ENCODE measurements around the gene ULBP2. TPM values are rescaled to one million over a fixed set of nuclear protein-coding genes. Genes with fewer than 3 reads are reported as not detected.

ULBP2 gene
- total RNA-seq, 1 donor, result 6.9 TPM

Other genes with a start within 250 kb of the ULBP2 start
- 20.6 and 25.9 TPM in 2 replicates for gene LATS1, start 223.9 kb upstream of the ULBP2 start, total RNA-seq
- 26.4 and 40.6 TPM in 2 replicates for gene NUP43, start 195.5 kb upstream of the ULBP2 start, total RNA-seq
- gene PCMT1, start 192.3 kb upstream of the ULBP2 start, total RNA-seq, result 112 and 126 TPM in 2 replicates
- 97.2 and 97.6 TPM in 2 replicates for gene LRP11, start 77.7 kb upstream of the ULBP2 start, total RNA-seq
- gene RAET1E, start 43.9 kb upstream of the ULBP2 start, total RNA-seq, result under 0.01 TPM in 1 of 2 replicates, not detected in the other
- 1.3 TPM in 2 replicates for gene RAET1G, start 18.9 kb upstream of the ULBP2 start, total RNA-seq
- gene ULBP1, start 21.9 kb downstream of the ULBP2 start, total RNA-seq, result 0.43 and 1.6 TPM in 2 replicates
- gene RAET1L, start 83.5 kb downstream of the ULBP2 start, total RNA-seq, result not detected in 2 replicates
- 14.2 and 17.3 TPM in 2 replicates for gene ULBP3, start 127.1 kb downstream of the ULBP2 start, total RNA-seq
- gene PPP1R14C, start 201.0 kb downstream of the ULBP2 start, total RNA-seq, result not detected in 2 replicates